Measurements from ENCODE around the gene ZNF785. TPM values are rescaled to one million over a fixed set of nuclear protein-coding genes. Genes with fewer than 3 reads are reported as not detected.

Gene ZNF785
- total RNA-seq, 1 donor from 2014 or later: 9.3 TPM

DNA sequence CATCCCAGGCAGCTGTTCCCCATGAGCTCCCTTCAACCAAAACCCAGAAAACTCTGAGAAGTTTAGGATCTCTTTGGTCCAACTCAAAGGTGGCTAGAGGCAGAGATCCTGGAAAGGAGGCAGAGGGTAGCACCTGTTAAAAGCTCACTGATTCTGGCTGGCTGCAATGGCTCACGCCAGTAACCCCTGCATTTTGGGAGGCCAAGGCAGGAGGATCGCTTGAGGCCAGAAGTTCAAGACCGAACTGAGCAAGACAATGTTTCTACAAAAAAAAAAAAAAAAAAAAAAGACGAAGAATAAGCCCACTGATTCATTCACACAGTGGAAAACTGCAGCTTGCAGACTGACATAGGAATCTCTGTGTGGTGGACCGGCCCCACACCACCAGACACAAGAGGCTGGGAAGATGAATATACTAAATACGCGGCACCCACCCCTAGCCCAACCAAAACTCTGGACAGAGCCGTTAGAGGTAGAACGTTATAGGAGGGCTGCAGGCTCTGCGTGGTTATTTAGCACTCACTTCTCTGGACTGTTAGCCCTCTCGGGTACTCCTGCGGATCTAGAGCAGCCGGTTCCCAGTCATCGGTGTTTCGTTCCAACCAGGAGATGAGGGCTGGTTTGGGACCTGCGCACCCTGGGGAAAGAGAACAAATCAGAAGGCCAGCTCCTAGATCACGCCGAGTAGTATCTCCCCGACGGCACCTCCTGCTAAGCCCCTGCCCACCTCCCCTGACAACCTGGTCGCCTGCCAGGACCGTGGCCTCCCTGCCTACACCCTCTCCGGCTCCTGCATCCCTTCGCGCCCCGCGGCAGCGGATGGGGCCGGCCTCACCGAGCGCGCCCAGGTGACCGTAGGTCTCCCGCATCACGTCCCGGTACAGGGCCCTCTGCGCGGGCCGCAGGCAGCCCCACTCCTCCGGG lies 23.8 kb upstream of the ZNF785 start:
- FAIRE-seq: no peak

DNA sequence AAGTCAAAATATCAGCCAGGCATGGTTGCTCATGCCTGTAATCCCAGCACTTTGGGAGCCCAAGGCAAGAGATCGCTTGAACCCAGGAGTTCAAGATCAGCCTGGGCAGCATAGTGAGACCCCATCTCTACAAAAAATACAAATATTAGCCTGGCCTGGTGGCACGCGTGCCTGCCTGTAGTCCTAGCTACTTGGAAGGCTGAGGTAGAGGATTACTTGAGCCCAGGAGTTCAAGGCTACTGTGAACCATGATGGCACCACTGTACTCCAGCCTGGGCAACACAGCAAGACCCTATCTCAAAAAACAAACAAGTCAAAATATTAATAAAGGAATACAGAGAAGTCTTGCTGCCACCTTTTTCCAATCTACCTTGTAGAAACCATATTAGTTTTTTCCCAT lies 20.5 kb upstream of the ZNF785 start:
- no peak overlapping the region for H3K9ac ChIP-seq (ENCODE audit: low read length)
- Mint-ChIP-seq H3K36me3 (ENCODE audit: low read depth, unreplicated experiment) (peaks cover 9% of the 10 kb centered on the region), H3K27ac (ENCODE audit: unreplicated experiment) (no peak overlapping the region)

More for the DNA sequence above, 23.8 kb upstream of the ZNF785 start:
- Mint-ChIP-seq H3K4me1 (ENCODE audit: low read depth, unreplicated experiment) (no peaks in the 10 kb centered on the region), H3K27ac (ENCODE audit: unreplicated experiment) (peak overlapping the region; percentile 78), H3K27me3 (ENCODE audit: low read depth, unreplicated experiment) (no peaks in the 10 kb centered on the region), H3K4me3 (ENCODE audit: unreplicated experiment) (peak overlapping the region; percentile 92), H3K9me3 (ENCODE audit: unreplicated experiment) (no peaks in the 10 kb centered on the region), H3K36me3 (ENCODE audit: low read depth, unreplicated experiment) (peaks cover 4% of the 10 kb centered on the region)
- Histone ChIP-seq H3K36me3 (ENCODE audit: insufficient read depth, low read length) (no peaks in the 10 kb centered on the region), H3K9ac (ENCODE audit: low read length) (peak overlapping the region; percentile 96), H3K4me1 (ENCODE audit: insufficient read depth, low read length) (peaks cover 2% of the 10 kb centered on the region), H3K9me3 (ENCODE audit: insufficient read depth, low read depth, low read length) (no peaks in the 10 kb centered on the region), H3K4me3 (ENCODE audit: insufficient read depth, low read depth, low read length) (peak overlapping the region; percentile 86), H3K27me3 (ENCODE audit: insufficient read depth, low read length) (no peaks in the 10 kb centered on the region), H3K79me2 (ENCODE audit: insufficient read depth, low read length) (peaks cover 16% of the 10 kb centered on the region), H2AFZ (ENCODE audit: low read depth, low read length) (peak overlapping the region; percentile 97), H3K4me2 (ENCODE audit: low read length) (peak overlapping the region; percentile 84), H4K20me1 (ENCODE audit: insufficient read depth, low read length) (no peaks in the 10 kb centered on the region), H3K27ac (ENCODE audit: low read depth, low read length) (peak overlapping the region; percentile 86)
- peak; percentile 25 for DNase-seq (ENCODE audit: low read depth)
- no peak for TF ChIP-seq EZH2 (IDR thresholded peaks at IDR 0.05; ENCODE audit: insufficient read depth, low read length)
- TF ChIP-seq, protein P1, sequence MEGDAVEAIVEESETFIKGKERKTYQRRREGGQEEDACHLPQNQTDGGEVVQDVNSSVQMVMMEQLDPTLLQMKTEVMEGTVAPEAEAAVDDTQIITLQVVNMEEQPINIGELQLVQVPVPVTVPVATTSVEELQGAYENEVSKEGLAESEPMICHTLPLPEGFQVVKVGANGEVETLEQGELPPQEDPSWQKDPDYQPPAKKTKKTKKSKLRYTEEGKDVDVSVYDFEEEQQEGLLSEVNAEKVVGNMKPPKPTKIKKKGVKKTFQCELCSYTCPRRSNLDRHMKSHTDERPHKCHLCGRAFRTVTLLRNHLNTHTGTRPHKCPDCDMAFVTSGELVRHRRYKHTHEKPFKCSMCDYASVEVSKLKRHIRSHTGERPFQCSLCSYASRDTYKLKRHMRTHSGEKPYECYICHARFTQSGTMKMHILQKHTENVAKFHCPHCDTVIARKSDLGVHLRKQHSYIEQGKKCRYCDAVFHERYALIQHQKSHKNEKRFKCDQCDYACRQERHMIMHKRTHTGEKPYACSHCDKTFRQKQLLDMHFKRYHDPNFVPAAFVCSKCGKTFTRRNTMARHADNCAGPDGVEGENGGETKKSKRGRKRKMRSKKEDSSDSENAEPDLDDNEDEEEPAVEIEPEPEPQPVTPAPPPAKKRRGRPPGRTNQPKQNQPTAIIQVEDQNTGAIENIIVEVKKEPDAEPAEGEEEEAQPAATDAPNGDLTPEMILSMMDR (IDR thresholded peaks at IDR 0.05; ENCODE audit: insufficient read depth, low read depth, low read length): no peak

More for the DNA sequence above, 20.5 kb upstream of the ZNF785 start:
- DNase-seq (ENCODE audit: low read depth) (no peak), FAIRE-seq (no peak)
- Histone ChIP-seq H3K79me2 (ENCODE audit: insufficient read depth, low read length) (peaks cover 16% of the 10 kb centered on the region), H3K4me3 (ENCODE audit: insufficient read depth, low read depth, low read length) (no peak overlapping the region), H3K27ac (ENCODE audit: low read depth, low read length) (no peak overlapping the region), H4K20me1 (ENCODE audit: insufficient read depth, low read length) (no peaks in the 10 kb centered on the region), H2AFZ (ENCODE audit: low read depth, low read length) (no peak overlapping the region), H3K4me2 (ENCODE audit: low read length) (no peak overlapping the region), H3K4me1 (ENCODE audit: insufficient read depth, low read length) (peaks cover 8% of the 10 kb centered on the region), H3K27me3 (ENCODE audit: insufficient read depth, low read length) (no peaks in the 10 kb centered on the region), H3K9me3 (ENCODE audit: insufficient read depth, low read depth, low read length) (no peaks in the 10 kb centered on the region), H3K36me3 (ENCODE audit: insufficient read depth, low read length) (peaks cover 7% of the 10 kb centered on the region)
- Mint-ChIP-seq H3K27me3 (ENCODE audit: low read depth, unreplicated experiment) (no peaks in the 10 kb centered on the region), H3K4me1 (ENCODE audit: low read depth, unreplicated experiment) (peaks cover 11% of the 10 kb centered on the region), H3K4me3 (ENCODE audit: unreplicated experiment) (no peak overlapping the region), H3K9me3 (ENCODE audit: unreplicated experiment) (no peaks in the 10 kb centered on the region)
- TF ChIP-seq EZH2 (IDR thresholded peaks at IDR 0.05; ENCODE audit: insufficient read depth, low read length): no peak
- TF ChIP-seq, protein P1 (IDR thresholded peaks at IDR 0.05; ENCODE audit: insufficient read depth, low read depth, low read length): no peak

Measured in astrocyte (in vitro differentiated cells and primary cell).